Amniotic epithelial cell (primary cell): ENCODE data around the gene ZNF800.
"Not testable (repeated sequence)": the region's sequence is repeated elsewhere in the genome, so short reads cannot be mapped to it uniquely, and the experiment has no call there.

Experiments used
- DNase-seq: peaks from one replicate; pipeline ENCODE4 v3.0.0-alpha.2; 2010; ENCODE audit warnings: low read depth

Gene ZNF800, protein sequence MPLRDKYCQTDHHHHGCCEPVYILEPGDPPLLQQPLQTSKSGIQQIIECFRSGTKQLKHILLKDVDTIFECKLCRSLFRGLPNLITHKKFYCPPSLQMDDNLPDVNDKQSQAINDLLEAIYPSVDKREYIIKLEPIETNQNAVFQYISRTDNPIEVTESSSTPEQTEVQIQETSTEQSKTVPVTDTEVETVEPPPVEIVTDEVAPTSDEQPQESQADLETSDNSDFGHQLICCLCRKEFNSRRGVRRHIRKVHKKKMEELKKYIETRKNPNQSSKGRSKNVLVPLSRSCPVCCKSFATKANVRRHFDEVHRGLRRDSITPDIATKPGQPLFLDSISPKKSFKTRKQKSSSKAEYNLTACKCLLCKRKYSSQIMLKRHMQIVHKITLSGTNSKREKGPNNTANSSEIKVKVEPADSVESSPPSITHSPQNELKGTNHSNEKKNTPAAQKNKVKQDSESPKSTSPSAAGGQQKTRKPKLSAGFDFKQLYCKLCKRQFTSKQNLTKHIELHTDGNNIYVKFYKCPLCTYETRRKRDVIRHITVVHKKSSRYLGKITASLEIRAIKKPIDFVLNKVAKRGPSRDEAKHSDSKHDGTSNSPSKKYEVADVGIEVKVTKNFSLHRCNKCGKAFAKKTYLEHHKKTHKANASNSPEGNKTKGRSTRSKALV

DNA sequence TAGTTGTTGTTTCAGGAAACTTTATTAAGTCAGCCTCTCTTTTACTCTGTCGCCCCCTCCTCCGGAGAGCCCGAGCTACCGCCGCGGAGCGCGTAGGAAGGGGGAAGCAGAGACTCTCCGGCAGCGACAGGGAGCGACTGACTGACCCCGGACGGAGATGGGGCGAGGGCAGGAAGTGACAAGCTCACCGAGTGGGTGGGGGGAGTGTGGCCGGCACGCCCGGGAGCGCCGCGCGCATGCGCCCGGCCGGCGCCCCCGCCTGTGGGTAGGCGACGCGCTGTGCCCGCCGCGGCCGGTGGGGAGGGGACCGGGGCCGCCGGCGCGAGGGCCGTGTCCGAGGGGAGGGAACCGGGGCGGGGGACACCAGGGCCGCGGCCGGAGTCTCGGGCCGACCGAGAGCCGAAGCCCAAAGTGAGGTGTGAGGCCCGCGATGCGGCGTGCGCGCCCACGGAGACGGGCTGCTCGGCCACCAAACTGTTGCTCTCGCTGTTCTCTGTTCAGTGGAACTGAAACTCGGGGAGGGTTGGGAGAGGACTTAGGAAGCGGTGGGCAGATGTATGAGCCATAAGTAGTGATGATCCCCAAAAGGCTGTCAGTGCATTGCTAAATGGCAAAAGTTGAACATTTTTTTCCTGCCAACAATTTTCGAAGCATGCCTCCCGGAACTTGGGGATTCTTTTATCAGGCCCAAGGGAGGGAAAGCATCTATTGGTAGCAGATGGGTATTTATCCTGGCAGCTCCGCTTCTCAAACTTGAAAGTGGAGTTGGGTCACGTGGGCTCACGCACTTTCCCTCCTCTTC, at the start of gene ZNF800:
Gene ZNF800 (minus strand): TSS at position 143 of the 802 bp plus-strand sequence. CDS start 1,151 bp downstream, outside the sequence.
- peak; percentile 72 for DNase-seq

DNA sequence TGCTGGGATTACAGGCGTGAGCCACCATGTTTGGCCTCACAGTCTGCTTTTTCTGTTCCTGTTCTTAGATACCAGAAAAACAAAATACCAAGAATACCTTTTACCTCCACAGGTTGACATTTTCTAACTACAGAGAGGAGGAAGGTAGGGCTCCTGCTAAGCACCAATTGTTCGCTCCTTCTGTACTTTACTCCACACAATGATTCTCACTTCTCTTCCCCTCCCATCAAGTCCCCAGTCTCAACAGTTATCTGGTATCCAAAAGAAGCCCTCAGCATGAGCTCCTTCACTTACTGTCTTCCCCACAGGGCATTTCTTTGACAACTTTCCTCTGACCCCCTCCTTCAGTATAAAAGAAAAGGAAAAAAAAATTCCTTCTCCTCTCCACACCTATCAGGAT, 47.7 kb upstream of the ZNF800 start:
- DNase-seq, result no peak

DNA sequence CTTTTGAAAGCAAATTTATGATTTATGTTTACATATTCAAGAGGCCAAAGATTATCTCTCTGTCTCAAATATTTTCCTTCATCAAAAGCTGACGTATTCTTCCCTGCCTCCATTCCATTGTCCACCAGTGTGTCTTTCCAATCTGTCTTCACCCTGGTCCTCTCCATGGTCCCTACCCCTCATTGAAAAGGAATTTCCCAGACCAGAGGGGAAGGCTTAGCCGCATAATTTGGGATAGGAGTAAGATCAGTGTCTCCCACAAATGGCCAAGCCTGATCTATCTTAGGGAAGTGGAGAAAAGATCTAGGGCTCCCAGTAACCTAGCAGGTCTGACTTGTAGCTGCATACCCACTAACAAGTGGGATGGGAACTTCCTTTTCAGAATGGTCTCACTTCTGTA, 46.3 kb upstream of the ZNF800 start:
- DNase-seq, result no peak

GRCh38 chr7:127437837-127438236, 45.3 kb upstream of the ZNF800 start:
- peak; percentile 48 for DNase-seq

DNA sequence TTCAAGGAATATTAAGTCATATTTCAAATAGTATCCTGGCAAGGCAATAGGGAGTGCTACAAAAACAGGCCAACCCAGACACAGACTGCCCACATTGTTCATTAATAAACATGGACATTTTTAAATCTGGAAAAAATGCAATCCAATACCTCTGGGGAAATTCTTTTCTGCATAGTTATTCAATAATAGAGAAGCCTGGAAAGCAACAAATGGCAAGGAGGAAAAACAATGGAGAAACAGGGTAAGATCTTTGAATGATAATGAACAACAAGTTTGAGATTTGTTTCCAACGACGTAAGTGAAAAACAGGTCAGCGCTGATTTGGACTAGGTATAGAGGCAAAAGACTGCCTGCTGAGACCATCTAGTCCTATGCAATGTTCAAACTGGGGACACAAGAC, 44.7 kb upstream of the ZNF800 start:
- DNase-seq, result no peak

DNA sequence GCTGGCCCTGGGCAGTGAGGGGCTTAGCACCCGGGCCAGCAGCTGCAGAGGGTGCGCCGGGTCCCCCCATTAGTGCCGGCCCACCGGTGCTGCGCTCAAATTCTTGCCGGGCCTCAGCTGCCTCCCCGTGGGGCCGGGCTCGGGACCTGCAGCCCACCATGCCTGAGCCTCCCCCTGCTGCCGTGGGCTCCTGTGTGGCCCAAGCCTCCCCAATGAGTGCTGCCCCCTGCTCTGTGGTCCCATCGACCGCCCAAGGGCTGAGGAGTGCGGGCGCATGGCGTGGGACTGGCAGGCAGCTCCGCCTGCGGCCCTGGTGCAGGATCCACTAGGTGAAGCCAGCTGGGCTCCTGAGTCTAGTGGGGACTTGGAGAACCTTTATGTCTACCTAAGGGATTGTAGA, 36.8 kb upstream of the ZNF800 start:
- not testable (repeated sequence) for DNase-seq

GRCh38 chr7:127419196-127419595, 26.7 kb upstream of the ZNF800 start:
- DNase-seq, result no peak

DNA sequence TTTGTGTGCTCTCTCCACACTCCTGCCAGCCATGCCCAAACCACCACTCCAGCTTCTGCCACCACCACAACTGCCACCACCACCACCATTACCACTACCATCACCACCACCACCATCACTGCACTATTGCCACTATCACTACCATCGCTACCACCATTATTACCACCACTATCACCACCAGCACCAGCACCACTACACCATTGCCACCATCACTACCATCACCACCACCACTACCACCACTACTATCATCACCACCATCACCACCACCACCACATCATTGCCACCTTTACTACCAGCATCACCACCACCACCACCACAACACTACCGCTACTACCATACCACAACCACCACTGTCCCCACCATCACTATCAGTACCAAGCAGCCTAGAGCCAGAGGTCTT, 26.0 kb upstream of the ZNF800 start:
- no peak for DNase-seq

- DNase-seq, result no peak
Observed at GRCh38 chr7:127417346-127417745, 24.8 kb upstream of the ZNF800 start.

DNA sequence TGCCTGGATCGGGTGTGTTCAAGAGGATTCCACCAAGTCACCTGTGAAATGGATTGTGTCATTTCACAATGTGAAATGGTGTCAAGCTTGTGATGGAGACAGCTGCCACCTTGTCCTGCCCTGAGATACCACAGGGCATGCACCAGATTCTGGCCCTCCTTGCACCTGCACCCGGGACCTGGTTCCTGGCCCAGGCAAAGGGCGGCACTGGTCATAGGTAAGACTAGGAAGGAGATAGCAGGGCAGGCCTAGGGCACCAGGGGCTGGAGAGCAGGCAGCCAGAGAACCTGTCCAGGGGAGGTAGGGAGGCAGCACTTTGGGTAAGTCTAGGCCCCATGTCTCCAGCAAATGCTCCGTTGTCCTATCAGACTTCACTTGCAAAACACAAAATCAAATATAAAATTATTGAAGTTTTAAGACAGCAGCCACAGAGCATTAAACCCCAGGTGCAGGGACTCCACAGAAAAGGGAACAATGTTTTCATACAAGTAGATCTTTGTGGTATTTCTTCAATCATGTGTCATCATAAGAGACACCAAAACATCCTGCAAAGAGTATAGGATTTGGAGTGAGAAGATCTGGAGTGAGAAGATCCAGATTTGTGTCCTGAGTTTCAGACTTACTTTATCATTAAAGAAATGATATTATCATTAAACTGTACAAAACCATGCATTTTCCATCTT, 22.7 kb upstream of the ZNF800 start:
- no peak for DNase-seq

DNA sequence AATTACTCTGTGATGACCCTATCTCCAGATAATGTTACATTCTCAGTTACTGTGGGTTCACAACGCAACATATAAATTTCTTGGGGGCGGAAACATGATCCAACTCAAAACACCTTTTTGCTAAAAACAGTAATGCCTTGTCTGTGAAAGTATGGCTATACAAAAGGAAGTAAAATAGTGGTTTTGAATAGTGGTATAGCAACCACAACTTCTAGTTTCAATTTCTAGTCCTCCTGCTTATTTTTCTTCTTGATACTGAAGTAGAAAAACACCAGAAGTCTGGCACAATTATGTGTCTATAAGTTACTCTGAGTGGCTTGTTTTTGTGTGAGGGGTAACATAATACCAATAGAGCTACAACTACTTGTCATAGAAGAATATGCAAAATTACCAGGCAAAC, 21.5 kb upstream of the ZNF800 start:
- no peak for DNase-seq

- DNase-seq, result no peak
Observed at GRCh38 chr7:127413326-127413725, 20.8 kb upstream of the ZNF800 start.

GRCh38 chr7:127411176-127411575, 18.7 kb upstream of the ZNF800 start:
- DNase-seq, result no peak

DNA sequence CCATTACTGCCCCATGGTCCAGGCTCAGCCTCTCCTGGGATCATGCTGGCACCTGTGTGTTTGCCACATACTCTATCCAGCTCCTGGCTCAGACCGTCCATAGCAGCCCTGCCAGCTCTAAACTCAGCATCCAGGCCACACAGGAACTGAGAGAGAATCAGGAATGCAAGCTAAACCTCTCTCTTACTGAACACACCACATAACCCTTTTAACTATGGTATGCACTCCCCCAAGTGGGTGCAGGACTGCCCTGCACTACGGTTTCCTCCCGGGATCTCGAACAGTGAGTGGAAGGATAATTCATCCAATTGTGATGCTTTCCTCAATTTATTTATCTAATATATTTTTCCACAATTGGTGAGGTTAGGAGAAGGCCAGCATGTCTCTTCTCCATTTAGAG, 17.1 kb upstream of the ZNF800 start:
- DNase-seq, result peak; percentile 12

DNA sequence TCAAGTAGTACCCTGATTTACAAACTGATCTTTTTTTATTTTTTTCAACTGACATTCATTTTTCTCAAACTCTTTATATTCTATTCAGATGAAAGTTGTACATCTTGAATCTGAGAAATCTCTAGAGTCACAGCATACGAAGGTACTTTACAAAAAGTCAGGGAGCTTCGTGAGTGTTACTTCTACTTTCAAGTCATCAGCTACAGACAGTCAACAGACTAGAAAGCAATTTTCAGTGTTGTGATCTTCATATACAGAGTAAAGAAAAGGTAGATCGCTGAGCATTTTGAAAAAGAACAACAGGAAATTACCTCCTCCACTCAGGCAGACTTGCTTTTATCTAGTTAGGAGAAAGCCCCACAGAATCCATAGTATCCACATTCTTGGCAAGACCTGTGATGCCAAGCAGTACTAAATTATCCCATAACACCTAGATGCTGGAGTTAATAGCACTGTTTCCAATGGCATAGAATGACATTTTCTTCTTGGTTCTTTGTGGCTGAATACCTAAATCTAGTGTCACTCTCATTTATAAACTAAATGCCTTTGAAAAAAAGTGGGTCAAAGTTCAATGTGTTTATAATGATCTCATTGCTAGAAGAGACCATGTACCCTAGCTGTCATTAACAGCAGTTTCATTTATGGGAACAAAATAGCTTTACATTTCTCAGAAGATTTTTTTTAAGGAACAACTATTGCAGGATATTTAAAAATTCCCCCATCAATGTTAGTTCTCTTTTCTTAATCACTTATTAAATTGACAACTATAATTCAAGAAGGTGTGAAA, 12.0 kb upstream of the ZNF800 start:
- no peak for DNase-seq

DNA sequence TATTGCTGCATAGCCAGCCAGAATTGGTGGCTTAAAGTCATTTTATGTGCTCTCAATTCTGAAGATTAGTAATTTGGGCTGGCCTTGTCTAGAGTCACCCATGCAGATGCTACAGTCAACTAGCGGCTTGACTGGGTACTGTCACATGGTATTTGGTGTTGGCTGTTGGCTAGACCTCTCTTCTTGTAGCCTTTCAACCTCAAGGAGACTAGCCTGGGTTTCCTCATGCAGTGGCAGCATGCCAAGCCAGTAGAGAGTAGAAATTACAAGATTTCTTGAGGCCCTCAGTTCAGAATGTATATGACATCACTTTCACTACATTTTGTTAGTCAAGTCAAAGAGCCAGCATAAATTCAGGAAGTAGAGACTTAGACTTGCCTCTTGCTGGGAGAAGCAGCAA, 3.7 kb upstream of the ZNF800 start:
- peak; percentile 40 for DNase-seq

GRCh38 chr7:127395104-127395503, 2.6 kb upstream of the ZNF800 start:
- DNase-seq, result not testable (repeated sequence)

DNA sequence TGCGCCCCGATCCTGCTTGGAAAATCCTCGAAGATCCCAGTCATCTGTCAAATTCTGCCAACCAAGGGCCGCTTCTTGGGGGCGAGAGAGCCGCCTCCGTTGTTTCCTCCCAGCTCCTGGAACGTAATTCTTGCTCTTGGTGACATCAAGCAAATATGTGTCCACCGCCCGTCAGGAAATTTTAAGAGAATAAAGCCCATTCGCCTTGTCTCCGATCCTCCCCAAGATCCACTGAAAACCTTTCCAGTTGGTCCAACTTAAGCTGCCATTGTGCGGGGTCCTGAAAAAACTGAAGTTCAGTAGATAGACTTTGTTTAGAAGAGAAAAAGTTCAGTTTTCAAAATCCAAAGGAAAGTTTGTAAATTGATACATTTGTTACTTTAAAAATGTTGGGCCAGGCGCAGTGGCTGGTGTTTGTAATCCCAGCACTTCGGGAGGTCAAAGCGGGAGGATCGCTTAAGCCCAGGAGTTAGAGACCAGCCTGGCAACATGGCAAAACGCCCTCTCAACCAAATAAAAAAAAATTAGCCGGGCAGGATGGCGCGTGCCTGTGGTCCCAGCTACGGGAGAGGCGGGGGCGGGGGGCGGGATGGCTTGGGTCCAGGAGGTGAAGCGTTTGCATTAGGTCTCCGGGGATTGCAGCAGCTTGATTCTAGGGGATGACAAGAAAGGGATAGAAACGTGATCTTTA, 1.0 kb upstream of the ZNF800 start:
- DNase-seq, result no peak

GRCh38 chr7:127392182-127392565, 334 bp downstream of the ZNF800 start:
- DNase-seq, result peak; percentile 48

GRCh38 chr7:127391591-127392181, 822 bp downstream of the ZNF800 start:
- DNase-seq, result peak; percentile 27
